Muscle of arm (tissue), 14 donors: ENCODE data around the gene OR4X2. TPM values are rescaled to one million over a fixed set of nuclear protein-coding genes. Genes with fewer than 3 reads are reported as not detected.
"Not testable (repeated sequence)": the region's sequence is repeated elsewhere in the genome, so short reads cannot be mapped to it uniquely, and the experiment has no call there.

ENCODE experiments used
- DNase-seq: peaks from one replicate; pipeline ENCODE4 v3.0.0-alpha.2; 2013
- long read RNA-seq, 11 donors: transcript quantifications; one replicate each; lab custom pipeline, GENCODE V29; 2026
- polyA plus RNA-seq, 12 donors: library from polyadenylated mRNA; unstranded; fragments of 120-200 nt; gene quantifications; one replicate each; pipeline ENCODE4 v1.2.1, GENCODE V29; 2013; ENCODE audit not compliant: insufficient read length in 12 of 12

OR4X2 gene
- polyA plus RNA-seq, result not detected
- long read RNA-seq, donor 1, result 0 reads
- long read RNA-seq, donor 2, result 0 reads
- long read RNA-seq, donor 3, result 0 reads
- long read RNA-seq, donor 4, result 0 reads
- long read RNA-seq, donor 5, result 0 reads
- long read RNA-seq, donor 6, result 0 reads
- long read RNA-seq, donor 7, result 0 reads
- long read RNA-seq, donor 8, result 0 reads
- long read RNA-seq, donor 9, result 0 reads
- long read RNA-seq, donor 10, result 0 reads
- long read RNA-seq, donor 11, result 0 reads

GRCh38 chr11:48244804-48245203 lies at the start of gene OR4X2:
Gene OR4X2, plus strand, starts transcription at chr11:48245104. Its CDS starts 0 bp downstream, at chr11:48245104.
- DNase-seq, result no peak

GRCh38 chr11:48207881-48208280 lies 37.0 kb upstream of the OR4X2 start:
- no peak for DNase-seq

GRCh38 chr11:48210052-48210451 lies 34.9 kb upstream of the OR4X2 start:
- no peak for DNase-seq

GRCh38 chr11:48216510-48216909 lies 28.4 kb upstream of the OR4X2 start, which contains the start of gene OR4B1:
Gene OR4B1, plus strand, starts transcription at chr11:48216810. Its CDS starts 0 bp downstream, at chr11:48216810.
- no peak for DNase-seq

- DNase-seq, result no peak
Observed at GRCh38 chr11:48228761-48229160, 16.1 kb upstream of the OR4X2 start.

GRCh38 chr11:48230057-48230456 lies 14.8 kb upstream of the OR4X2 start:
- not testable (repeated sequence) for DNase-seq

GRCh38 chr11:48237727-48238126 lies 7.2 kb upstream of the OR4X2 start:
- DNase-seq, result no peak

- DNase-seq, result no peak
Observed at GRCh38 chr11:48242501-48242900, 2.4 kb upstream of the OR4X2 start.

GRCh38 chr11:48248902-48249301 lies 4.0 kb downstream of the OR4X2 start:
- no peak for DNase-seq

GRCh38 chr11:48261600-48261999 lies 16.7 kb downstream of the OR4X2 start:
- no peak for DNase-seq

- no peak for DNase-seq
Observed at GRCh38 chr11:48263423-48263911, 18.6 kb downstream of the OR4X2 start, which contains the start of gene OR4X1. Gene OR4X1, plus strand, starts transcription at chr11:48263861. Its CDS starts 0 bp downstream, at chr11:48263861.

- no peak for DNase-seq
Observed at GRCh38 chr11:48270621-48271020, 25.7 kb downstream of the OR4X2 start.

- no peak for DNase-seq
Observed at GRCh38 chr11:48272606-48273005, 27.7 kb downstream of the OR4X2 start.

Other genes starting within 250 kb of the OR4X2 start
- not detected for gene OR4B1, start 28.3 kb upstream of the OR4X2 start, polyA plus RNA-seq
- not detected for gene OR4X1, start 18.8 kb downstream of the OR4X2 start, polyA plus RNA-seq
- not detected for gene OR4S1, start 61.1 kb downstream of the OR4X2 start, polyA plus RNA-seq
- not detected for gene OR4C3, start 79.8 kb downstream of the OR4X2 start, polyA plus RNA-seq
- not detected for gene OR4C5, start 121.4 kb downstream of the OR4X2 start, polyA plus RNA-seq
- gene OR4A47, start 243.7 kb downstream of the OR4X2 start, polyA plus RNA-seq, result not detected